H9 (cell line): ENCODE measurements around the gene RHBDD3. TPM values are rescaled to one million over a fixed set of nuclear protein-coding genes. Genes with fewer than 3 reads are reported as not detected.

Source experiments
- DNase-seq: peaks from one replicate; pipeline ENCODE4 v3.0.0-alpha.2; 2017
- H2AFZ ChIP-seq: one replicate; pipeline ENCODE4 v1.6.1; 2013; ENCODE audit warnings: mild to moderate bottlenecking, low read length, control low read depth, moderate library complexity
- H2AK5ac ChIP-seq: 2 replicates; pipeline ENCODE4 v1.6.1; 2013; ENCODE audit warnings: low read length, control low read depth, mixed read lengths; ENCODE audit not compliant: insufficient read length
- H2BK120ac ChIP-seq: one replicate; pipeline ENCODE4 v1.6.1; 2013; ENCODE audit warnings: low read depth, mild to moderate bottlenecking, low read length, control low read depth, inconsistent platforms; ENCODE audit not compliant: poor library complexity, severe bottlenecking
- H2BK12ac ChIP-seq: 2 replicates; pipeline ENCODE4 v1.6.1; 2013; ENCODE audit warnings: low read length, control low read depth, mixed read lengths, low read depth; ENCODE audit not compliant: insufficient read length
- H2BK15ac ChIP-seq: 2 replicates; pipeline ENCODE4 v1.6.1; 2013; ENCODE audit warnings: low read depth, low read length, control low read depth
- H2BK20ac ChIP-seq: one replicate; pipeline ENCODE4 v1.6.1; 2013; ENCODE audit warnings: low read depth, mild to moderate bottlenecking, low read length, control low read depth, inconsistent platforms; ENCODE audit not compliant: poor library complexity, severe bottlenecking
- H2BK5ac ChIP-seq: 2 replicates; pipeline ENCODE4 v1.6.1; 2013; ENCODE audit warnings: low read length, control low read depth, mixed read lengths; ENCODE audit not compliant: insufficient read length
- H3K14ac ChIP-seq: 2 replicates; pipeline ENCODE4 v1.6.1; 2013; ENCODE audit warnings: low read length, control low read depth; ENCODE audit not compliant: insufficient read depth
- H3K18ac ChIP-seq: 2 replicates; pipeline ENCODE4 v1.6.1; 2013; ENCODE audit warnings: low read depth, mild to moderate bottlenecking, mixed read lengths, low read length, control low read depth; ENCODE audit not compliant: insufficient read length
- H3K23ac ChIP-seq: 2 replicates; pipeline ENCODE4 v1.6.1; 2013; ENCODE audit warnings: low read length, control low read depth, mixed read lengths, low read depth; ENCODE audit not compliant: insufficient read length
- H3K23me2 ChIP-seq: 2 replicates; pipeline ENCODE4 v1.6.1; 2013; ENCODE audit warnings: low read depth, mild to moderate bottlenecking, mixed read lengths, low read length, control low read depth; ENCODE audit not compliant: insufficient read length, poor library complexity, severe bottlenecking
- H3K27ac ChIP-seq: 2 replicates; pipeline ENCODE4 v1.5.1; 2013; ENCODE audit warnings: low read length, control low read depth, mixed read lengths, low read depth; ENCODE audit not compliant: insufficient read length
- H3K27me3 ChIP-seq: 2 replicates; pipeline ENCODE4 v1.6.1; 2013; ENCODE audit warnings: low read length, control low read depth, inconsistent platforms; ENCODE audit not compliant: insufficient read depth
- H3K4ac ChIP-seq: 2 replicates; pipeline ENCODE4 v1.6.1; 2013; ENCODE audit warnings: low read depth, mild to moderate bottlenecking, control low read depth, inconsistent platforms, low read length, moderate library complexity
- H3K4me1 ChIP-seq: 2 replicates; pipeline ENCODE4 v1.6.1; 2013; ENCODE audit warnings: low read length, control low read depth, inconsistent platforms; ENCODE audit not compliant: insufficient read depth
- H3K4me2 ChIP-seq: 2 replicates; pipeline ENCODE4 v1.6.1; 2013; ENCODE audit warnings: low read length, control low read depth, mixed read lengths; ENCODE audit not compliant: insufficient read length, insufficient read depth
- H3K56ac ChIP-seq: 2 replicates; pipeline ENCODE4 v1.6.1; 2013; ENCODE audit warnings: low read depth, mild to moderate bottlenecking, mixed read lengths, low read length, control low read depth; ENCODE audit not compliant: insufficient read length
- H3K79me1 ChIP-seq: 2 replicates; pipeline ENCODE4 v1.6.1; 2013; ENCODE audit warnings: low read depth, mild to moderate bottlenecking, moderate library complexity, low read length, control low read depth, inconsistent platforms; ENCODE audit not compliant: insufficient read depth, poor library complexity, severe bottlenecking
- H3K79me2 ChIP-seq: 2 replicates; pipeline ENCODE4 v1.6.1; 2013; ENCODE audit warnings: low read length, control low read depth, inconsistent platforms; ENCODE audit not compliant: insufficient read depth
- H3K9ac ChIP-seq: 2 replicates; pipeline ENCODE4 v1.6.1; 2013; ENCODE audit warnings: low read length, control low read depth, mixed read lengths; ENCODE audit not compliant: insufficient read length; ENCODE audit errors: extremely low read depth
- H3K9me3 ChIP-seq: one replicate; pipeline ENCODE4 v1.6.1; 2013; ENCODE audit warnings: low read depth, low read length, inconsistent platforms; ENCODE audit not compliant: control insufficient read depth
- H3T11ph ChIP-seq: one replicate; pipeline ENCODE4 v1.6.1; 2013; ENCODE audit warnings: mild to moderate bottlenecking, low read length, control low read depth, inconsistent platforms
- H4K20me1 ChIP-seq: one replicate; pipeline ENCODE4 v1.6.1; 2013; ENCODE audit not compliant: control insufficient read depth, insufficient read length, insufficient read depth
- H4K5ac ChIP-seq: 2 replicates; pipeline ENCODE4 v1.6.1; 2013; ENCODE audit warnings: low read depth, mild to moderate bottlenecking, mixed read lengths, low read length, control low read depth; ENCODE audit not compliant: insufficient read length
- H4K8ac ChIP-seq: replicated peaks from 2 replicates; pipeline ENCODE4 v1.6.1; 2013; ENCODE audit warnings: low read length, control low read depth, mixed read lengths, low read depth; ENCODE audit not compliant: insufficient read length
- H4K91ac ChIP-seq: 2 replicates; pipeline ENCODE4 v1.6.1; 2013; ENCODE audit warnings: low read depth, mild to moderate bottlenecking, moderate library complexity, mixed read lengths, low read length, control low read depth; ENCODE audit not compliant: insufficient read length
- H3K27ac Mint-ChIP-seq, 3 experiments: 2 replicates in 2 of 3; 3 replicates in 1 of 3; pipeline ENCODE4 v1.8.0; 2020 to 2021; ENCODE audit warnings: mixed read lengths in 3 of 3, mild to moderate bottlenecking in 1 of 3, moderate library complexity in 1 of 3
- H3K27me3 Mint-ChIP-seq: 2 replicates; pipeline ENCODE4 v1.8.0; 2021; ENCODE audit warnings: low read depth, mild to moderate bottlenecking, moderate library complexity, mixed read lengths
- H3K36me3 Mint-ChIP-seq, 3 experiments: 2 replicates in 2 of 3; 3 replicates in 1 of 3; pipeline ENCODE4 v1.8.0; 2020 to 2021; ENCODE audit warnings: low read depth in 3 of 3, mixed read lengths in 3 of 3; ENCODE audit not compliant: insufficient read depth in 1 of 3
- H3K4me1 Mint-ChIP-seq, 2 experiments: 2 replicates each; pipeline ENCODE4 v1.8.0; 2020; ENCODE audit warnings: mixed read lengths in 2 of 2
- H3K4me3 Mint-ChIP-seq, 2 experiments: 2 replicates in 1 of 2; 3 replicates in 1 of 2; pipeline ENCODE4 v1.8.0; 2020 to 2021; ENCODE audit warnings: mild to moderate bottlenecking in 2 of 2, mixed read lengths in 2 of 2, moderate library complexity in 1 of 2
- H3K9me3 Mint-ChIP-seq, 2 experiments: 2 replicates in 1 of 2; 3 replicates in 1 of 2; pipeline ENCODE4 v1.8.0; 2020; ENCODE audit warnings: mild to moderate bottlenecking in 2 of 2, mixed read lengths in 2 of 2, moderate library complexity in 1 of 2
- CTCF ChIP-seq: fragments of 200-600 bp; sonication (generic); conservative IDR thresholded peaks from 3 replicates; pipeline ENCODE4 v1.8.0; 2021; ENCODE audit warnings: antibody characterized with exemption, mild to moderate bottlenecking
- WGBS: extraction: QIAGEN DNeasy Blood & Tissue Kit; methylation state at CpG from one replicate; pipeline ENCODE4 v1.1.7; 2013; ENCODE audit warnings: missing lambda C conversion rate, low lambda C conversion rate, mixed read lengths; ENCODE audit not compliant: insufficient read length; ENCODE audit errors: extremely low coverage; 5-methylcytosine and 5-hydroxymethylcytosine counted together
- total RNA-seq: library from RNA; stranded (reverse); gene quantifications from 2 replicates; pipeline ENCODE4 v1.2.1, GENCODE V29; 2021

The RHBDD3 gene
- total RNA-seq, 1 experiment from 2014 or later: 99.7 TPM

- H3K4me1 Mint-ChIP-seq: peaks cover 21 to 40% of the 10 kb centered on the region in 2 experiments
- no peak overlapping the region for H2AFZ ChIP-seq
- peak overlapping the region; percentile 26 for H3K14ac ChIP-seq
- peaks cover 10% of the 10 kb centered on the region for H3K23me2 ChIP-seq
- no peak for DNase-seq
- no peaks in the 10 kb centered on the region for H3K79me1 ChIP-seq
- H3K4me2 ChIP-seq: no peak overlapping the region
- H3K27ac ChIP-seq: no peak overlapping the region
- no peak overlapping the region for H3K27ac Mint-ChIP-seq
- H3K36me3 Mint-ChIP-seq: peaks cover 0 to 5% (median 0%) of the 10 kb centered on the region in 3 experiments; a peak in 3 of 7 replicates
- H3K4me3 Mint-ChIP-seq: no peak overlapping the region
- no peak overlapping the region for H2BK5ac ChIP-seq
- WGBS: no CpG with 5 or more reads among the region's 28 CpGs
- no peak overlapping the region for H2BK15ac ChIP-seq
- H2BK20ac ChIP-seq: no peak overlapping the region
- H3K4ac ChIP-seq: no peak overlapping the region
- no peak for TF ChIP-seq CTCF
- H2BK120ac ChIP-seq: no peak overlapping the region
- H3K9me3 ChIP-seq: no peaks in the 10 kb centered on the region
- H3K79me2 ChIP-seq: no peaks in the 10 kb centered on the region
- H3K9ac ChIP-seq: no peak overlapping the region
- no peak overlapping the region for H2AK5ac ChIP-seq
- no peaks in the 10 kb centered on the region for H4K20me1 ChIP-seq
- no peak overlapping the region for H4K91ac ChIP-seq
- no peak overlapping the region for H3T11ph ChIP-seq
- H4K5ac ChIP-seq: no peak overlapping the region
- no peak overlapping the region for H3K56ac ChIP-seq
- H2BK12ac ChIP-seq: no peak overlapping the region
- H3K18ac ChIP-seq: peak overlapping the region; percentile 39
- peaks cover 2 to 11% of the 10 kb centered on the region in 2 experiments; a peak in 4 of 5 replicates for H3K9me3 Mint-ChIP-seq
- no peaks in the 10 kb centered on the region for H3K4me1 ChIP-seq
- H4K8ac ChIP-seq: no peak overlapping the region
- peaks cover 35% of the 10 kb centered on the region for H3K27me3 Mint-ChIP-seq
- no peak overlapping the region for H3K23ac ChIP-seq
- H3K27me3 ChIP-seq: peaks cover 19% of the 10 kb centered on the region
Measured at GRCh38 chr22:29310065-29310862, 42.5 kb upstream of the RHBDD3 start.
